Caco-2 (cell line): ENCODE measurements around the gene ABCF2. TPM values are rescaled to one million over a fixed set of nuclear protein-coding genes. Genes with fewer than 3 reads are reported as not detected.

Experiments
- BruUV-seq: library from RNA; stranded (reverse); fragments of 400-500 nt; replicated peaks from 2 replicates; lab custom pipeline; 2021; lab: Mats Ljungman, UMichigan
- CTCF ChIA-PET: fragments of 300-600 bp; sonication (Branson Sonifier 250); formaldehyde crosslinking; loops from one replicate; lab custom pipeline; 2022; ENCODE audit warnings: antibody characterized with exemption; lab: Charles Lee
- POLR2A ChIA-PET: fragments of 300-600 bp; sonication (Branson Sonifier 250); formaldehyde crosslinking; loops from one replicate; lab custom pipeline; 2022; ENCODE audit warnings: antibody characterized with exemption; lab: Charles Lee
- DNase-seq, 2 experiments: peaks; one replicate each; pipeline versions ENCODE4 v3.0.0 to v3.0.0-alpha.2; 2020 to 2022
- H3K27me3 ChIP-seq: replicated peaks from 2 replicates; pipeline ENCODE4 v1.6.0; 2011; ENCODE audit warnings: low read length; ENCODE audit not compliant: control insufficient read depth, insufficient read depth
- H3K36me3 ChIP-seq: 2 replicates; pipeline ENCODE4 v1.5.1; 2011; ENCODE audit warnings: low read length; ENCODE audit not compliant: control insufficient read depth, insufficient read depth
- H3K4me1 ChIP-seq: fragments of 250-450 bp; sonication (Bioruptor Pico); 2 replicates; pipeline ENCODE4 v1.5.1; 2020; ENCODE audit warnings: mild to moderate bottlenecking
- H3K4me3 ChIP-seq: 2 replicates; pipeline ENCODE4 v1.5.1; 2011; ENCODE audit warnings: low read depth, mild to moderate bottlenecking, control low read depth, low read length
- H3K9me3 ChIP-seq: fragments of 250-450 bp; sonication (Bioruptor Pico); 2 replicates; pipeline ENCODE4 v1.5.1; 2020; ENCODE audit warnings: mild to moderate bottlenecking, moderate library complexity
- H3K27ac Mint-ChIP-seq: one replicate; pipeline ENCODE4 v1.8.0; 2022; ENCODE audit warnings: mixed read lengths; ENCODE audit not compliant: unreplicated experiment
- H3K27me3 Mint-ChIP-seq: one replicate; pipeline ENCODE4 v1.8.0; 2022; ENCODE audit warnings: mixed read lengths; ENCODE audit not compliant: insufficient read depth, unreplicated experiment
- H3K36me3 Mint-ChIP-seq: one replicate; pipeline ENCODE4 v1.8.0; 2022; ENCODE audit warnings: mild to moderate bottlenecking, mixed read lengths; ENCODE audit not compliant: insufficient read depth, unreplicated experiment
- H3K4me1 Mint-ChIP-seq: one replicate; pipeline ENCODE4 v1.8.0; 2022; ENCODE audit warnings: low read depth, mixed read lengths; ENCODE audit not compliant: unreplicated experiment
- H3K4me3 Mint-ChIP-seq: one replicate; pipeline ENCODE4 v1.8.0; 2022; ENCODE audit warnings: mild to moderate bottlenecking, moderate library complexity, mixed read lengths; ENCODE audit not compliant: unreplicated experiment
- H3K9me3 Mint-ChIP-seq: one replicate; pipeline ENCODE4 v1.8.0; 2022; ENCODE audit warnings: mixed read lengths; ENCODE audit not compliant: unreplicated experiment
- intact Hi-C: fragments of 100-400 bp; cut with micrococcal nuclease; formaldehyde crosslinking; loops from one replicate; pipeline ENCODE4 v1.10.0; 2022; ENCODE audit not compliant: unreplicated experiment
- total RNA-seq: library from RNA; stranded (reverse); gene quantifications from 2 replicates; pipeline ENCODE4 v1.2.3, GENCODE V29; 2022
- TF ChIP-seq, protein P1 (sequence below), 2 experiments: fragments of 200-600 bp in 1 of 2; IDR thresholded peaks; 1 replicate in 1 of 2; 2 replicates in 1 of 2; pipeline versions ENCODE4 v1.5.1 to v1.8.0; 2011 to 2022; ENCODE audit warnings: antibody characterized with exemption in 1 of 2, control low read depth in 1 of 2, inconsistent platforms in 1 of 2, low read depth in 1 of 2, low read length in 1 of 2, mild to moderate bottlenecking in 1 of 2, moderate library complexity in 1 of 2; ENCODE audit not compliant: insufficient read depth in 1 of 2, severe bottlenecking in 1 of 2, unreplicated experiment in 1 of 2

ABCF2 gene
- total RNA-seq, 1 experiment from 2014 or later = 57.8 TPM

DNA sequence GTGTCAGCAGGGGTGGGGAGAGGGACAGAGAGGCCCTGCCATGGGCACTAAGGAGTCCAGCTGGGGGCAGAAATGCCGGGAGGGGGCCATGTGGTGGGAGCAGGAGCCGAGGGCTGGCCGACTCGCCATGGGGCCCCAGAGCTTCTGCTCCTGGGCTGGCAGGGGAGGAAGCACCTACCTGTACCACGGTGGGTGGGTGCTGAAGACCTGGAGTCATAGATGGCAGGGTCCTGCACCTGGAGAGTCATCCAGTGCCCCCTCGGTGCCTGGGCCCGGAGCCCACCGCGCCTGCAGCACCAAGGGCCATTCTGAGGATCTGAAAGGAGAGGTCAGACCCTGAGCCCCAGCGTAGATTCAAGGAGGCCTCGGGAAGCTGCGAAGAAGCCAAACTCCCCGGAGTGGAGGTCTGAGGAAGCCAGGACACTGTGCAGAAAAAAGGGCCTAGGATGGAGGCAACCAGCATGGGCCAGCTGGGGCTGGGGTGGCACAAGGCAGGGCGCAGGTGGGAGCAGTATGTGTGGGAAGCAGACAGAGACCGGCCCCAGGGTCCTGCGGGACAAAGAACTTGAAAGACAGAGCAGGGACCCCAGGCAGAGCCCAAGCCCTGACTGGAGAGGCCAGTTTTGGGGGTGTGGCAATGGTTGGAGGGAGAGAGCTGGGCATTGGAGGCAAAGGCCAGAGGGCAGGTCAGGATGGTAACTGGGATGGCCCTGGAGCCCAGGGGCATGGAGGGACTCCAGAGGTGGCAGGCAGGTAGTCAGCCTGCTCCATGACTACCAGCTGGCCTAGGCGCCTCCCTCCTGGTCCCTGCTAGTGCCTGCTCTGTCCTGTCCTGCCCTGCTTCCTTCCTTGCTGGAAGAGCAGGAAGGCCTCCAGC is 48.2 kb upstream of the ABCF2 start:
- H3K36me3 ChIP-seq = no peaks in the 10 kb centered on the region
- TF ChIP-seq, protein P1, sequence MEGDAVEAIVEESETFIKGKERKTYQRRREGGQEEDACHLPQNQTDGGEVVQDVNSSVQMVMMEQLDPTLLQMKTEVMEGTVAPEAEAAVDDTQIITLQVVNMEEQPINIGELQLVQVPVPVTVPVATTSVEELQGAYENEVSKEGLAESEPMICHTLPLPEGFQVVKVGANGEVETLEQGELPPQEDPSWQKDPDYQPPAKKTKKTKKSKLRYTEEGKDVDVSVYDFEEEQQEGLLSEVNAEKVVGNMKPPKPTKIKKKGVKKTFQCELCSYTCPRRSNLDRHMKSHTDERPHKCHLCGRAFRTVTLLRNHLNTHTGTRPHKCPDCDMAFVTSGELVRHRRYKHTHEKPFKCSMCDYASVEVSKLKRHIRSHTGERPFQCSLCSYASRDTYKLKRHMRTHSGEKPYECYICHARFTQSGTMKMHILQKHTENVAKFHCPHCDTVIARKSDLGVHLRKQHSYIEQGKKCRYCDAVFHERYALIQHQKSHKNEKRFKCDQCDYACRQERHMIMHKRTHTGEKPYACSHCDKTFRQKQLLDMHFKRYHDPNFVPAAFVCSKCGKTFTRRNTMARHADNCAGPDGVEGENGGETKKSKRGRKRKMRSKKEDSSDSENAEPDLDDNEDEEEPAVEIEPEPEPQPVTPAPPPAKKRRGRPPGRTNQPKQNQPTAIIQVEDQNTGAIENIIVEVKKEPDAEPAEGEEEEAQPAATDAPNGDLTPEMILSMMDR (IDR thresholded peaks at IDR 0.05; ENCODE audit: insufficient read depth in 1 of 2, low read depth in 1 of 2, low read length in 1 of 2, severe bottlenecking in 1 of 2, unreplicated experiment in 1 of 2) = no peak
- H3K9me3 ChIP-seq = no peaks in the 10 kb centered on the region
- Mint-ChIP-seq H3K9me3 (no peaks in the 10 kb centered on the region), H3K4me3 (peak overlapping the region; percentile 42), H3K4me1 (no peaks in the 10 kb centered on the region), H3K36me3 (no peaks in the 10 kb centered on the region), H3K27ac (no peak overlapping the region), H3K27me3 (peaks cover 13% of the 10 kb centered on the region)
- no peak for DNase-seq
- peaks cover 12% of the 10 kb centered on the region; the same call in 1 of the 2 replicates for H3K4me1 ChIP-seq
- ChIA-PET POLR2A (no interaction called here), CTCF (no interaction called here)
- BruUV-seq = no TSS peak
- H3K27me3 ChIP-seq = no peaks in the 10 kb centered on the region
- no peak overlapping the region for H3K4me3 ChIP-seq
- intact Hi-C loops = no loop called here

DNA sequence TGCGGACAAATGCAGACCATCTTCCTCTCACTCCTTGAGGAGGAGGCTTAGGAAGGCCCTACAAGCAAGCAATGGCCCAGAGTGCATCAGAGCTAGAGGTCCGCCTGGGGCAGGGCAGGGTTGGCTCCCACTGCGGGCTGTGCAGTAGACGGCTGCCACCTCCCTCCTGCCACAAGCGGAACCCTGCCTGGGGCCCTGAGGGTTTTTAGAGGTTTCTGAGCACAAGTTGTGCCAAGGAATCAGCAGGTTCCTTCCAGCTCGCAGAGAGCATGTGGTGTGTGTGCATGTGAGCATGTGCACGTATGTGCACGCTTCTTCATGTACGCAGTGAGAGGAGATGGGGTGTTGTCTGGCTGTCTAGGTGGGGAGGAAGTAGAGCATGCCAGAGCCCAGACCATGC is 47.4 kb upstream of the ABCF2 start:
- no peak for DNase-seq
- no TSS peak for BruUV-seq
- Histone ChIP-seq H3K27me3 (no peaks in the 10 kb centered on the region), H3K4me3 (no peak overlapping the region), H3K9me3 (no peaks in the 10 kb centered on the region), H3K4me1 (peaks cover 12% of the 10 kb centered on the region; the same call in 1 of the 2 replicates), H3K36me3 (no peaks in the 10 kb centered on the region)
- no peak overlapping the region for H3K27ac Mint-ChIP-seq
- no peak overlapping the region for H3K4me3 Mint-ChIP-seq
- TF ChIP-seq, protein P1 (IDR thresholded peaks at IDR 0.05; ENCODE audit: insufficient read depth in 1 of 2, low read depth in 1 of 2, low read length in 1 of 2, severe bottlenecking in 1 of 2, unreplicated experiment in 1 of 2) = no peak
- H3K36me3 Mint-ChIP-seq = no peaks in the 10 kb centered on the region
- H3K9me3 Mint-ChIP-seq = no peaks in the 10 kb centered on the region
- H3K4me1 Mint-ChIP-seq = no peaks in the 10 kb centered on the region
- intact Hi-C loops = no loop called here
- H3K27me3 Mint-ChIP-seq = peaks cover 8% of the 10 kb centered on the region
- CTCF ChIA-PET = no interaction called here
- POLR2A ChIA-PET = no interaction called here

DNA sequence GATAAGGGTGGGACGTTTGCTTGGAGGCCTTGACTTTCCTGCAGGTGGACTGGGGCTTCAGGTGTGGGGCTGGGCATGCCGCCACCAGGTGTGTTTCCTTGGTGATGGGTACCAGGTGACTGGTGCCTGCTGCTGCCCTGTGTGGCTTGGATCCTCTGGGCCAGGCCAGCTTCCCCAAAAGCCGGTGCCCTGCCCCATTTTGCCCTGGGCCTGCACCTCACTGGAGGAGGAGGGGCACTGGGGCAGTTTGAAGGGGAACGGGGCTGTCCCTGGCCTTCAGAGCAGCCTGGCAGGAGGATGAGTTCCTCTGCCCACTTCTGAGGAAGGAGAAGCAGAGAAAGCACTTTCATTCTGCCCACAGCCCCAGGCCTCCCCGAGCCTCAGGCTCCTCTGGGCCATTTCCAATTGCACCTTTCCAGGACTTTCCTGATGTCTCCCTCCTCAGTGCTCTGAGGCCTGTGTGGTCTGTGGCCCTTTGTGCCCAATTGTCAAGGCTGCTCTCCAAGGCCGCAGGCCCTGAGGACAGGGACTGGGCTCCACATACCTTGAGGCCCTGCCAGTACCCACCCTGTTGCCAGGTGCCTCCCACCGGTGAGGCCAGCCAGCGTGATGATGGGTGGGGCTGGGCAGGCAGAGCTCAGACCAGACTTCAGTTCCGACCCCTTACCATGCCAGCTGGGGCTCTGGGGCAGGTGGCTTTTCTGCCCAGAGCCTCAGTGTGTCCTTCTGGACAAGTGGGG is 46.8 kb upstream of the ABCF2 start:
- no peak overlapping the region for H3K27ac Mint-ChIP-seq
- no TSS peak for BruUV-seq
- POLR2A ChIA-PET = no interaction called here

More for the DNA sequence above, 46.8 kb upstream of the ABCF2 start:
- intact Hi-C loops = no loop called here
- no peak for DNase-seq
- H3K36me3 Mint-ChIP-seq = no peaks in the 10 kb centered on the region
- peaks cover 12% of the 10 kb centered on the region; the same call in 1 of the 2 replicates for H3K4me1 ChIP-seq
- no peaks in the 10 kb centered on the region for H3K4me1 Mint-ChIP-seq
- no peak overlapping the region for H3K4me3 Mint-ChIP-seq
- H3K27me3 ChIP-seq = no peaks in the 10 kb centered on the region
- peaks cover 8% of the 10 kb centered on the region for H3K27me3 Mint-ChIP-seq
- CTCF ChIA-PET = no interaction called here
- TF ChIP-seq, protein P1 (IDR thresholded peaks at IDR 0.05; ENCODE audit: insufficient read depth in 1 of 2, low read depth in 1 of 2, low read length in 1 of 2, severe bottlenecking in 1 of 2, unreplicated experiment in 1 of 2) = no peak
- H3K4me3 ChIP-seq = no peak overlapping the region
- no peaks in the 10 kb centered on the region for H3K9me3 ChIP-seq
- H3K36me3 ChIP-seq = no peaks in the 10 kb centered on the region
- H3K9me3 Mint-ChIP-seq = no peaks in the 10 kb centered on the region
